Gastrocnemius medialis (tissue), 4 donors: ENCODE data around the gene RAB21.

Experiments used
- CTCF ChIP-seq, 5 experiments: fragments of 450-650 bp in 3 of 5; fragments of 200-600 bp in 2 of 5; sonication (generic) in 2 of 5; IDR thresholded peaks in 4 of 5; conservative IDR thresholded peaks in 1 of 5; 1 replicate in 4 of 5; 2 replicates in 1 of 5; pipeline ENCODE4 v1.5.1; 2016 to 2019; ENCODE audit warnings: antibody characterized with exemption in 5 of 5, mild to moderate bottlenecking in 3 of 5, moderate library complexity in 3 of 5
- POLR2A ChIP-seq, 2 donors: fragments of 450-650 bp; IDR thresholded peaks; one replicate each; pipeline ENCODE4 v1.6.1; 2017; ENCODE audit warnings: antibody characterized with exemption in 2 of 2, mild to moderate bottlenecking in 2 of 2, moderate library complexity in 2 of 2

GRCh38 chr12:71760471-71760870, 5.8 kb downstream of the RAB21 start:
- TF ChIP-seq CTCF (IDR thresholded peaks at IDR 0.05 in 4 of 5, conservative IDR thresholded peaks at IDR 0.05 in 1 of 5) (no peak), POLR2A (IDR thresholded peaks at IDR 0.05) (no peak)
